Gastrocnemius medialis (tissue), 4 donors: ENCODE data around the gene OPRL1.

Experiments used
- POLR2A ChIP-seq, 2 donors: fragments of 450-650 bp; IDR thresholded peaks; one replicate each; pipeline ENCODE4 v1.6.1; 2017; ENCODE audit warnings: antibody characterized with exemption in 2 of 2, mild to moderate bottlenecking in 2 of 2, moderate library complexity in 2 of 2
- TF ChIP-seq, protein P1 (sequence below), 5 experiments: fragments of 450-650 bp in 3 of 5; fragments of 200-600 bp in 2 of 5; sonication (generic) in 2 of 5; IDR thresholded peaks in 4 of 5; conservative IDR thresholded peaks in 1 of 5; 1 replicate in 4 of 5; 2 replicates in 1 of 5; pipeline ENCODE4 v1.5.1; 2016 to 2019; ENCODE audit warnings: antibody characterized with exemption in 5 of 5, mild to moderate bottlenecking in 3 of 5, moderate library complexity in 3 of 5

DNA sequence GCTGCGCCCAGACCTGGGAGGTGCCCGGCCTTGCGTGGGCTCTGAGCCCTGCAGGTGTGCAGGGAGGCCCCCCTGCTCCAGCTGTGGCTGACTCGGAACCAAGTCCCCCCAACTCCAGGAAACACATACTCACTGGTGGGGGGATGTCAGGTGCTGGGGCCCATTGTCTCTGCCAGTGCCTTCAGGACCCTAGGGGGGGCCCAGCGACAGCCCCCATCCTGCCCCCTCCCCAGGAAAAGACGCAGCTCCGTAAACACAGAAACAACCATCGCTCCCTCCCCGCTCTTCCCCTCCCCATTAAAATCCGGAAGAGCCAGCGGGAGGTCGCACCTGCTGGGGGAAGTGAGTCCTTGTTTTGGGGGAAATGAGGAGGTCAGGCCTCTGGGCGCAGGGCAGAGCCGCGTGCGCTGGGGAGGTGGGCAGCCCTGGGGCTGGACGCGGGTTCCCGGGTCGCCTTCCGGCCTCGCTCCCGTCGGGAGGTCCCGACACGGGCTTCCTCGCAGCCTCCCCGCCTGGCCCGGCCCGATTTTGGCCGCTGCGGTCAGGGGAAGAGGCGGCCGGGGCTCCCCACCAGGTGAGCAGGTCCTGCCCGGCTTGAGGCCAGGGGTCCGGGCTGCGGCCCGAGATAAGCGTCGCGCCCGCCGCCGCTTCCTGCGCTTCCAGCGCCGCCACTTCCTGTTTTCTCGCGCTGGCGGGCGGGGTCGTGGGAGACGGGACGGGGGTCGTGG lies 37.7 kb upstream of the OPRL1 start:
- TF ChIP-seq, protein P1, sequence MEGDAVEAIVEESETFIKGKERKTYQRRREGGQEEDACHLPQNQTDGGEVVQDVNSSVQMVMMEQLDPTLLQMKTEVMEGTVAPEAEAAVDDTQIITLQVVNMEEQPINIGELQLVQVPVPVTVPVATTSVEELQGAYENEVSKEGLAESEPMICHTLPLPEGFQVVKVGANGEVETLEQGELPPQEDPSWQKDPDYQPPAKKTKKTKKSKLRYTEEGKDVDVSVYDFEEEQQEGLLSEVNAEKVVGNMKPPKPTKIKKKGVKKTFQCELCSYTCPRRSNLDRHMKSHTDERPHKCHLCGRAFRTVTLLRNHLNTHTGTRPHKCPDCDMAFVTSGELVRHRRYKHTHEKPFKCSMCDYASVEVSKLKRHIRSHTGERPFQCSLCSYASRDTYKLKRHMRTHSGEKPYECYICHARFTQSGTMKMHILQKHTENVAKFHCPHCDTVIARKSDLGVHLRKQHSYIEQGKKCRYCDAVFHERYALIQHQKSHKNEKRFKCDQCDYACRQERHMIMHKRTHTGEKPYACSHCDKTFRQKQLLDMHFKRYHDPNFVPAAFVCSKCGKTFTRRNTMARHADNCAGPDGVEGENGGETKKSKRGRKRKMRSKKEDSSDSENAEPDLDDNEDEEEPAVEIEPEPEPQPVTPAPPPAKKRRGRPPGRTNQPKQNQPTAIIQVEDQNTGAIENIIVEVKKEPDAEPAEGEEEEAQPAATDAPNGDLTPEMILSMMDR (IDR thresholded peaks at IDR 0.05 in 4 of 5, conservative IDR thresholded peaks at IDR 0.05 in 1 of 5) = no peak
- TF ChIP-seq POLR2A (IDR thresholded peaks at IDR 0.05) = no peak
